Ammon's horn (tissue), 1 donor: ENCODE data around the gene RAD18.
A peak's percentile ranks its signal among the peaks of the same experiment; 100 is the strongest.

Experiments
- DNase-seq: peaks from one replicate; pipeline ENCODE4 v3.0.0-alpha.2; 2016; ENCODE audit warnings: low spot score

The RAD18 gene

DNA sequence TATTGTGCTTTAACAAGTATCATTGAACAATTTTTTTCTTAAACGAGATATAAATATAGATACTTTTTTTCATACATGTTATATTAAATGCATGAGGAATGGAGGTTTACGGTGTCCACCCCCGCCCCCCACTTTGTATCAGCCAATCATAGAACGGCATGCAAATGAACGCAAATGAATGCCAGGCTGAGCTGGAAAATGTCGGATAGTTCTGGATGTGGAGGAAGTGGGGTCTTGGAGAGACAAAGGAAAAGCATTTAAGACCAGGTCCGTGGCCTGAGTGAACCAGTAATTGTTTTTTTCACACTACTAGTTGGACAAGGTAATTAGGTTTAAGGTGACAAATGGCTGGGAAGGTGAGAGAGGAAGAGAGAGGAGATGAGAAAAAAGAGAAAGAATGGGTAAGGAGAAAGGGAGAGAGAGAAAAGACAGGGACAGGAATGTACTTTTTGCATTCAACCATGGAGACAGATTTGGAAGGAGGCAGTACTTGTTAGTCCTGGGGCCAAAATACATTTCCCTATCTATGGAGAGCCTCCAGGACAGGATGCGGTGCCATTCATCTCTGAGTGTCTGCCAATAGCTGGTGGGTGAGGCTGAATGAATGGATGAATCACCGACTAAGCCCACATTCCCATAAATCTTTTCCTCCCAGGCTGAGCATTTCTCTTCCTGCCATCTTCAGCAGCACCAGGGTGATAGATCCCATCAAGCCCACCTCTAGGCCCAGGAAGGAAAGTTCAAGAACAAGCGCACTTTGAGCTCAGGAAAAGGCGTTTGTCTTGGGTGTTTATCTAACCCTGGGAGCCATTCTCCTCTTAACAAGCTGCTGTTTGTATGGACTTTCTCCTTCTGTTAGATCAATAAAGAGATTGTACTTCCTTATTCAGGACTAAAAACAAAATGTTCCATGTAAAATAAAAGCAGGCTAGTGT lies 1.4 kb upstream of the RAD18 start:
- peak; percentile 61 for DNase-seq

DNA sequence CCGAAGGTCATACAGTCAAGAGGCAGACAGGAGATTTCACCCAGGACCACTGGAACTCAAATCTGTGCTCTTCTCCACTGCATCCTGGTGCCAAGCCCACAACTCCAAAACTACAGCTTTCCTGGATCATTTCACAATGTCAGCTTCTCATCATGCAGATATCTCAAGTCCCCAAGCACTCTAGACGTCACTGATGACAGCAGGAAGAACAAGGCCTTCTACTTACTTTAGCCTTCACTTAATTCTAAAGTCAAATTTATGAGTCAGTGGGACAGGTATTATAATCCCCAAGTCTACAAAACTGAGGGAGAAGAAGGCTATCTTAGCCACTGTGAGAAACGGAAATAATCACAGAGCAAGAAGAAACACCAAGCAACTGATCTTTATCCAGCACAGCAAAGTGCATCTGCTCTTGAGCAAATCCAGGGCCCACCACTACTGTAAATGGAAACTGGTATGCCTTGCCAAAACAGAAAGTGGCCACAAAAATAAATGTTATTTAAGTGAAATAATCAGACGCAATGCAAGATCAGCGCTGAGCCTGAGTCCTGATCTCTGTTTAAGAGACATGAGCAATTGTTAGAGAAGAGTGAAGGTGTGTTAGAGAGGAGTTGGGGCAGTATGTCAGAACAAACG lies 928 bp downstream of the RAD18 start:
- DNase-seq: no peak

GRCh38 chr3:8959668-8960067 lies 3.6 kb downstream of the RAD18 start:
- no peak for DNase-seq

DNA sequence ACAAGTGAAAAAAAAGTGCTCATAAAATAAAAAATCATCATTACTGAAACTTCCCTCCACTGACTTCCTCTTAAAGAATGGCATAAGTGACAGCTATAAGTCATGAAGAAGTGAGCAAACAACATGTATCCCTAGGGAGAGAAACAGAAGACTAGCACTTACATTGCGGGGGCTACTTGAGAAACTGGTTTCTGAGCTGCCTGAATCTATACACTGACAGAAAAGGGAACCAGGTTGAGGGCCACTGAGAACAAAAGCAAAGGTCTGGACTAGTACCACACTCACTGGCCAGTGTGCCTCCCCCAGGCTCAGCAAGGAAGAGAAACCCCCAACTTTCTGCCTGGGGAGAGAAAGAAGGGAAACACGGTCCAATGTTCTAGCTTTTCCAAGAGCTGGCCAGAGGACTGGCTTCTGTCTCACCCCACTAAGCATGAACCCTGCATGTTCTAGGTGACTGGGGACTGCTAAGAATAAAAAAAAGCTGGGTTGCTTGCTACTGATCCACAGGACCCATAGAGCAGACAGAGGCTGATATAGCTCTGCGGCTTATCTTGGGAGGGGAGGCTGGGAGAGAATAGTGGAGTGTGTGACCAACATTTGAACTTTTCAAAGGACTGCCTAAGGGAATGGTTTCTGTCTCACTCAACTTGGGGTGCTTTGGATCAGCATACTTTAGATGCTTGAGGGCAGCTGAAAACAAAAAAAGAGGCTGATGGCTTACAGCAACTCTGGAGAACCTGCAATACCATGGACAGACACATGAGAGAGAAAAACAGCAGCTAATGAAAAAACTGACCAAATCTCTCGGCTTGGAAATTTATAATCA lies 8.1 kb downstream of the RAD18 start:
- no peak for DNase-seq

DNA sequence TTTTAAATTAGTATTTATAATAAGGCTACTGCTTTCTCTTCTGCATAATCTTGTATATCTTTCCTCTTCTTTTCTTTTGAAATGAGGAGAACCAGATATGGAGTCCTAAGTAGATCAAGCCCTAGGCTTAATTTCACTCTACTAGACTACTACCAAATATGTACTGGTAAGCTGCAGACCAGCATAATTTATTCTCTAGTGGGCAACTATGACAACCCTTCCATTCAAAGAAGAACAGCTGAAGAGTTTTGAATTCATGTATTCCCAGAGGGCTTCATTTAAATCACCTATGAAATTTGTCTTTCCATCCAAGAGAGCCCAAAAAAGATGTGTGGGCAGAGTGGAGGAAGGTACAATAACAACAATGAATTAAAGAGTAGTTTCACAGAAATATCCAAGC lies 10.0 kb downstream of the RAD18 start:
- DNase-seq: no peak

- no peak for DNase-seq
These were observed 11.1 kb downstream of the RAD18 start for GRCh38 chr3:8952130-8952529.

DNA sequence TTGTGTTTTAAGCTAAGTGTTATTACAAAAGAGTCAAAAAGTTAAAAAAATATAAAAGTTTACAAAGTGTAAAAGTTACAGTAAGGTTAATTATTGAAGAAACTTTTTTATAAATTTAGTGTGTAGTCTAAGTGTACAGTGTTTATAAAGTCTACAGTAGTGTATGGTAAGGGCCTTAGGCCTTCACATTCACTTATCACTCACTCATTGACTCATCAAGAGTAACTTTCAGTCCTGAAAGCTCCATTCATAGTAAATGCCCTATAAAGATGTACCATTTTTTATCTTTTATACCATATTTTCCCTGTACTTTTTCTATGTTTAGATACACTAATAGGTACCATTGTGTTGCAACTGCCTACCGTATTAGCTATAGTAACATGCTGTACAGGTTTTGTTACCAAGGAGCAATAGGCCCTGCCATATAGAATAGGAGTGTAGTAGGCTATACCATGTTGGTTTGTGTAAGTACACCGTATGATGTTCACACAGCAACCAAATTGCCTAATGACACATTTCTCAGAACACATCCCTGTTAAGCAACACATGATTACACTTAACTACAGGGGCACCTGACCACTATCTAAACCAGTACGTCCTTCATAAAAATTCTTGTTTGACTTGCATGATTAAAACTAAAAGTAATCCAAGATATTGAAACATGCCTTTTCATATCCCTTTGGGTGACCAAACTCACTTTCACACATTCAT lies 17.2 kb downstream of the RAD18 start:
- no peak for DNase-seq

DNA sequence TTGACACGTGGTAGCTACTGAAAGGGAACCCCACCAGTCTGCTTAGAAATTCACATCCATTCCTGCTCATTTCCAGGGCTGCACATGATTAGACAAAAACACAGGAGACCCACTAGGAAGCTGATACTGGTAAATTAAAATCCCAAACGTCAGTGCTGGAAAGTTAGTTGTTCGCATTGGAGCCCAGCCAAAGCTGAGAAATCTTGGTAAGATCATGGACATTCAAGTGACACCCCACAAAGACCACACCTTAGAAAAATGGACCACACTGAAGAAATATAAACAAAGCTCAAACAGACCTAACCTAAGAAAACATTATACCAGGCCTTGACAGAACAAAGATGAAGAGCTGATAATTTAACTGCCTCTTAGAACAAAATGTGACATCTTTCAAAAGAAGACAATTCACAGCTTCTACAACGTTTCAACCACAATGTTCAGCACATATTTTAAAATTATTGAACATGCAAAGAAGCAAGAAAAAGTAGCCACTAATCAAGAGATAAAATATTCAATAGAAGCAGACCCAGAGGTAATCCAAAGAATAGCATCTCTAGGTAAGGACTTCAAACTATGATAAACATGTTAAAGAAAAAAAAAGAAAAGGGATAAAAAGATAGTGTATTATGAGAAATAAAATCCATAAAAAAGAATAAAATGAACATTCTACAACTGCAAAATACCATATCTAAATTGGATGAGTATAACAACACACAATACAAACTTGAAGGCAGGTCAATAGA lies 20.4 kb downstream of the RAD18 start:
- DNase-seq: no peak

DNA sequence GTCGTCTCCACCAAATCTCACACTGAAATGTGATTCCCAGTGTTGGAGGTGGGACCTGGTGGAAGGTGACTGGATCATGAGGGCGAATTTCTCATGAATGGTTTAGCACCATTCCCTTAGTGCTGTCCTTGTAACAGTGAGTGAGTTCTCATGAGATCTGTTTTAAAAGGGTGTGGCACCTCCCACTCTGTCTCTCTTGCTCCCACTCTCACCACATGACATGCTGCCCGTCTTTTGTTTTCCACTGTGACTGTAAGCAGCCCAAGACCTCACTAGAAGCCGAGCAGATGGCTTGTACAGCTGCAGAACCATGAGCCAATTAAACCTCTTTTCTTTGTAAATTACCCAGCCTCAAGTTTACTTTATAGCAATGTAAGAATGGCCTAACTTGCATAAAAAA lies 21.2 kb downstream of the RAD18 start:
- DNase-seq: no peak

- DNase-seq: no peak
These were observed 25.3 kb downstream of the RAD18 start for GRCh38 chr3:8938021-8938420.

DNA sequence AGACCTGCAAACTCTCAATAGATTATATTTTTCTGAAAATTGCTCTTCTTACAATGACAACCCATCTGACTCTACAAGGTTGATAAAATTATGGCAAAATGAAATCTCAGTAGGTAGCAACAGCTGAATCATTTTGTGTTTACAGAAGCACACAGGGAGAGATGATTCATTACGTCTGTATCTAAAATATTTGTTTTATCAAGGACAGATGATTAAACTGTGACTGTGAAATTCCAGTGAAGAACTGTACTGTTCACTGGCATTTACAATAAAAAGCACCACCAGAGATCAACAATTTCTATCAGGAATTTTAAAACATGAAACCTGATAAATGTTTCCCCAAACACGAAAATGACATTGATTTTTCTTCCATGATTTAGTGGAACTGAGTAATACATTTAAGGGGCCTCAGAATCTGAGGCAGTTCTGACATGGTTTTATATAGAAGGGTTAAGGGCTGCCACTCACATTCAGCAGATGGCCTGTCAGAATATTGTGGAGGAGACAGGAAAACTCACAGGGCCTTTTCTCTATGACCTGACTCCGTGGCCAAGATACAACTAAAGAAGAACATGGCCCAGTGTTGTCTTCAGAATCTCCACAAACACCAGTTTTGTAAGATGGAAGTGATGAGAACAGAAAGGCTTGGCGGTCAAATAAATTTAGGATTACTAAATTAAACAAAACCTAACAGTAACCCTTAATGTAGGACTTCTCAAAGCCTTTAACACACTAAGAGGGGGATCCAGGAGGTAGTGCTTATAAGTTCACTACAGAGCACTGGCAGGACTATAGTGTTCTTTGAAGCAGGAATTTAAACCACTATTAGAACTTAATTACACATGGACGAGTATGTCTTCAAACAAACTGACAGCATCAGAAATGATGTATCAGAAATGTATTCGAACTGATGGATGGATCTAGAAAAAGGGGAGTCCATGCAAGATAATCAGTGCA lies 25.9 kb downstream of the RAD18 start:
- DNase-seq: peak; percentile 17

DNA sequence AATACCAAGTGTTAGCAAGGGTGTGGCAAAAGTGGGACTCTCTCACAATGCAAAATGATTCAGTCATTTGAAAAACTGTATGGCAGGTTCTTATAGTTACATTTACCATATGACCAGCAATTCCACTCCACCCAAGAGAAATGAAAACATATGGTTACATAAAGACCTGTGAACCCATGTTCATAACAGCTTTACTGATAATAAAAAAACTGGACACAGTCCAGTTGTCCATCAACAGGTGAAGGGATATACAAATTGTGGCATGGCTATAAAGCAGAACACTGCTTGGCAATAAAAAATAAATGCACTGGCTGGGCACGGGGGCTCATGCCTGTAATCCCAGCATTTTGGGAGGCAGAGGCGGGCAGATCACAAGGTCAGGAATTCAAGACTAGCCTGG lies 30.8 kb downstream of the RAD18 start:
- DNase-seq: no peak

- no peak for DNase-seq
These were observed 31.9 kb downstream of the RAD18 start for GRCh38 chr3:8931342-8931741.

- no peak for DNase-seq
These were observed 33.4 kb downstream of the RAD18 start for GRCh38 chr3:8929860-8930259.

GRCh38 chr3:8914491-8914890 lies 48.8 kb downstream of the RAD18 start:
- no peak for DNase-seq

DNA sequence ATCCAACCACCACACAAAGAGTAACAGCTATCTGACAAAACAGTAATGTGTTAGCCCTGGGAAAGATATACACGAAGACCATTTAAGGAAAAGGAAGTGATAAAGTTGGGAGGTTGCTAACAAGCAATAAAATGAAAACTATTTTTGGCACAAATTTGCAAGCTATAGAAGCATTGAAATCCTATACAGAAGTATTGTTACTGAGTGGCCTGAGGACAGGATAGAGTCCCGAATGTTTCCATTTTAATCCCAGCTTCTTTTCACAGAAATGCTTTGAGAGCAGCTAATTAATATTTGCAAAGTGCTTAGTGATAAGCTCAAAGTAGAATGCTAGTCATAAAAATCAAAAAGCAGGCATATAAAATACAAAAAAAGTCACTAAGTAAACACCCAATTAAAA lies 51.5 kb downstream of the RAD18 start:
- DNase-seq: no peak

GRCh38 chr3:8909160-8909559 lies 54.1 kb downstream of the RAD18 start:
- no peak for DNase-seq

DNA sequence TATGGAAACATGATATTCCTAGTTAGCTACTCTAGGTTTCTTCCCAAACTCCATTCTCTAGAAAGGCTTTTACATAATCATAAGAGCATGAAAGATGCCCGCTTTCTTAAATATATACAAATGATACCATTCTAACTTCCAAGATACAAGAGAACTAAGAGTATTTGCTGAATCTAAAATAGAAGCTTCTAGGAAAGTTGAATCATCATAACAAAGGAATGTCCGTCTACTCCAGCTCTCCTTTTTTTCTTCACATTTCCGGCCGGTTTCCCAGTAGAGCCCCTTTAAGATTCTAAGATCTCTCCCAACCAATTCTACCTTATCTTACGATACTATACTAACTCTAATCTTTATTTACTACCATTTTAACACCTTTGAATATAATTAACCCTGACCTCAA lies 60.1 kb downstream of the RAD18 start:
- no peak for DNase-seq

GRCh38 chr3:8900869-8901268 lies 62.4 kb downstream of the RAD18 start:
- no peak for DNase-seq

GRCh38 chr3:8899876-8900460 lies 63.3 kb downstream of the RAD18 start:
- no peak for DNase-seq
